GM19438 (cell line): Measurements from ENCODE around the gene KLF12.

Source experiments
- ATAC-seq: cut with Tn5 transposase; IDR thresholded peaks from one replicate; pipeline ENCODE4 v1.9.1; 2021; ENCODE audit warnings: low read depth; ENCODE audit not compliant: unreplicated experiment

KLF12 gene

DNA sequence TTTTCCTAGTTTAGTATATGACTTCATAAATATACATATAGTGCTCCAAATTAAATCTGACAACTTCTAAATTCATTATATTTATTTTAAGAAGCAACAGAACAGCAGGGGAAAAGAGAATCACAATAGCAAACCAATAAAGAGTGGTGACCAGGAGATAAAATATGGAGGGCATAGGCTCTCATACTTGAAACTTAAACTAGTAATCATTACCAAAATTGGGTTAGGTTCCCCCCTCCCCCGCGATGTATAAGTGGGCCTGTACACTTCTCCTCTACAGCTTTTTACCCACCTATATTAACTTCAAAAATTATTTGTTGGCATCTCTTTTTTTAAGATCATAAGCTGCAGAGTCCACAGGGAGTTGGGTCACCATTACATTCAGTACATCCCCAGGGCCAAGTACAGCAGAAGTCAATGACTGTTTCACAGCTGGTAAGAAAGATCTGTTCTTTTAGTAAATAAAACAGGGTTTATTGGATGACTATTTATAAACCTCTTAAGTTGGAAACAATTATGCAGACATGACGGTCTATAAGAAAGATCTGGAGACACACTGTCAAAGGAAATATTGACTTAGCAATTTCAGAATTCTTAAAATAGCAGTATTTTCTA is 29.4 kb downstream of the KLF12 start:
- no peak for ATAC-seq

DNA sequence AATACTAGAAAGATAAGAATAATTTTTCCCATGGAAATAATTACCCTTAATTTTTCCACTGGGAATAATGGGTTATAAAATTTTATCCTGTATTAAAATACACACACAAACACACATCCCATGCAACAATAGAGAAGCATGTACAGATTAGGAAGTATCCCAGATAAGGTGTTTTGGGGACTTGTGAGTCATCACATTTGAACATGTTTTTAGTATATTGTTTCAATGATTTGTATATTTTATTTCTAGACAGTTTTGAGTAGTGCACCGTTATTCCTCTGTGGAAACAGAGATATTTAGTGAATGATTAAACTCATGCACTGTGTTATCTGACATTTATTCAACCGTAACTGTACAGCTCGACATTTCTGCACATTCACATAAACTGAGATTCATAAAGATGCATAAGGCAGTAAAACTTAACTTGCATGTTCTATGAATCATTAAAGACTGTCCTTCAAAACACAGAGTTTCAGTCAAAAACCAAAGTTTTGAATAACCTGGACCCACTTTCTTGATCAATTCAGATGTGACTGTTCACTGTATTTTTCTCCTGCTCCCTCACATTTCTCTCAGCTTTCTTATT is 30.1 kb downstream of the KLF12 start:
- no peak for ATAC-seq

DNA sequence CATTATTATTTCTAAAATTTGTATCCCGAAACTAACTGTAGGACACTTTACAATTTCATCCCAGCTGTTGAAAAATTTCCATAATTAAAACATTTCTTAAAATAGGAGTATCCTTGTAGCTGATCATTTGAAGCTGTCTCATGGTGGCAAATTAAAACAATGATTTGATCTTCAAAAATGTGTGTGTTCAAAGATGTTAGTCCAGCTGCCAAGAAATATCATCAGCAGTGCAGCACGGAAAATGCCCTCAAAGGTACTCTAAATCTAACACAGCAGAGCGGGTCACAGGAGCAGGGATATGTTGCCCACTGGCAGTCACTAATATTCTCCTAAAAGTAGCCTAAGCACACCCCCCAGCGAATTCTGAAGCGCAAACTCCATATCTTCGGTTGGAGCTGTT is 31.0 kb downstream of the KLF12 start:
- no peak for ATAC-seq

DNA sequence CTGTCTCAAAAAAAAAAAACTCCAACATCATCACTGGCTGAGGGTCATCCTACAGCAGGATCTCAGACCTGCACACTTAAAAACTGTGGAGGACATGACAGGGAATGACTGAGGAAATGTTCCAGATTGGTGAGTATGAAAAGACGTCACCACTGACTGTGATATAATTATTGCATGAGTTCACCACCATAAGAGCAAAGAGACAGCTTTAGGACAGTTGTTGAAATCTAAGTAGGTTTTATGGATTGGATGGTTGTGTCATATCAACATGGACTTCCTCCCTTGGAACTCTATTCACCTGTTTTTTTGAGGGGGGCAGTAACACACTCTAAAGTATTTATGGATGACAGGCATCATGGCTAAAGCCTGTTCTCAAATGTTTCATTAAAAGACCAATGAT is 31.5 kb downstream of the KLF12 start:
- ATAC-seq, result no peak

DNA sequence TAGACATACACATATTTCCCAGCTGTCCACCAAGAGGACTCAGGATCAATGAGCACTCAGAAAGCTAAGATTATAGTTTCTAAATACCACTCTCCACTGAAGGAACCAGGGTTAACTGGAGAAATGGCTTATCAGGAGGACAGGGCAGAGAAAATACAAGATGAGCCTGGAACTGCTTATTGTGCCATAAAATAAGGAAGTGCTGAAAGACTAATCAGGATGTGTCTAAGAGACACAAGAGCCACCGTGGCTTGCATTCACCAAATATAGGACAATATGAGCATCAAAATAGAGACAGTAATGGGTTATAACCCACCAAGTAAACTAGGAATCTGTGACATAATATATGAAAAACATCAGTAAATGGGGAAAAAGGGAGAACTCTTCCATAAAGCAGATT is 32.8 kb downstream of the KLF12 start:
- no peak for ATAC-seq

DNA sequence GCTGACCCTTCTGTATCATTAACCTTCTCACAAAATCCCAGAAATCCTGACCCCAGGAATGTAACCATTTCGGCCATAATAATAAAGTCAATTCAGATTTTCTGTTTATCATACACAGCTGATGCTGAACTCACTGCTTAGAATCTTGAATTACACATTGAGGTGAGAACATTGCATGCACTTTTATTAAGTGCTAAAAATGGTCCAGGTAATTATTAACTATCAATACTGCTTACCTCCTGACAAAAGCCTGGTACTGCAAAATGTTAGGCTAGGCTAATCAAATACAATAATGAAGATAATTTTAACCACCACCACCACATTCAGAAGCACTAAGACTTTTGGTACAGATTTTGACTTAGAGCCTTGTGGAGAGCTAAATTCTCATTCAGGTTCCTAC is 36.1 kb downstream of the KLF12 start:
- ATAC-seq, result no peak

DNA sequence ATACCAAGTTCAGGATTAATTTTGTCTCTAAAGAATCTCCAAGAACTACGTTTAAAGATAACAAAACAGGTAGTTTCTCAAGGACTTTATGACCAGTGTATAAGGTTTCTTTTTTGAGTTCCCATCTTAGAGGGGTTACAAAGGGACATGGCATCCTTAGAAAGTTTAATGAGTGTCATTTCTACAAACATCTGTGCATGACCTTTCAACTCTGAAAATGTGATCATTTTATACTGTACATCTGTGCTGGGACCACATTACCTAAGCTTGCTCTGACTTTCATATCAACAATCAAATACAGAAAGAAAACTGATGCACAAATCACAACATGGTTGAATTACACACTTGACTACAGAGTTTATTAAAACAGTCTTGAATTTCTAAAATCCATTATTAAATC is 37.1 kb downstream of the KLF12 start:
- no peak for ATAC-seq

DNA sequence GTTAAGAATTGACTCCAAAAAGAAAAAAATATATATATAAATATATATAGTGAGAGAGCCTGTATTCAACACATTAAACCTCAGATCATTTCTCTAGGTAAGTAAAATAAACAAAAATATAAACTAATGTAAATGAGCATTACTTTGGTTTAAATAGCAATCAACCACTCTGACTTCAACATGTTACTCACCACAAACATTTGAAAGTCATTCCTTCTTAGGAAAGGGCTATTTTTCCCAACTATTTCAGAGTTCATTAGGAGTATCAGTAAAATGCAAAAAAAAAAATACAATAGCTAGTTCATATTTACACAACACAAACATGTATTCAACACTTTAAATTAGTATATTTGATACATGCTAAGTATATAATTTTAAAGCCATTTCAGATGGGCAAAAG is 40.5 kb downstream of the KLF12 start:
- ATAC-seq, result no peak

DNA sequence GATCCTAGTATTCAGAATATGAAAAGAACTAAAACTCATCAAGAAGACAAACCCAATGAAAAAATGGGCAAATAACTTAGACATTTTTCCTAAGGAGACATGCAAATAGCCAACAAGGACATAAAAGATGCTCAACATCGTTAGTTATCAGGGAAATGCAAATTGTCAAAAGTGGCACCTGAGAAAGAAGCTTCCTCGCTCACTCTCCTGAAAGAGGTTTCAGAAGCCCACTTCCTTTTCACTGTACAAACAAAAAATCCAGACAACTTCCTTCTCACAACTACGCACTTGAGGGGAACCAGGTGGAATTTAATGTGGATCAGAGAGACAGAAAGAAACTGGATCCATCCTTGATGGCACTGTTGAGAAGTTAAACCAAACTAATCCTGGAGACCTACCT is 41.5 kb downstream of the KLF12 start:
- ATAC-seq, result no peak

DNA sequence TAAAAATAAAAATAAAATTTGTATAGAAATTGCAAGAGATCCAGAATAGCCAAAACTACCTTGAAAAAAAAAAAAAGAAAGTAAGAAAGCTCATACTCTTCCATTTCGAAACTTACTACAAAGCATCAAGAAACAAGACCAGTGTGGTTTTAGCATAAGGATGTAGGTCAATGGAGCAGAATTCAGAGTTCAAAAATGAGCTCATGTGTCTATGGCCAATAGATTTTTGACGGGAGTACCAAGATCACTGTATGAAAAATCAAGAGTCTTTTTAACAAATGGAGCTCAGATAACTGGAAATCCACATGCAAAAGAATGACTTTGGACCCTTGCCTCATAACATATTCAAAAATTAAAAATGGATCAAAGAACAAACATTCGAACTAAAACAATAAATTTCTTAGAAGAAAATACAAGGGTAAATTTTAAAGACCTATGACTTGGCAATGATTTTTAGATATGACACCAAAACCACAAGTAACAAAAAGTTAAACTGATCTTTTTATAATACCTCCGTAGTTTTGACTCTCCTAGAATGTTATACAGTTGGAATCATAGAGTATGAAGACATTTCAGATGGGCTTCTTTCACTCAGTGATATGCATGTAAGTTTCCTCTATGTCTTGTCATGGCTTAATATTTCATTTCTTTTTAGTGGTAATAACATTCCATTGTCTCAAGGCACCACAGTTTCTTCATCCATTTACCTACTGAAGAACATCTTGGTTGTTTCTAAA is 43.2 kb downstream of the KLF12 start:
- no peak for ATAC-seq

DNA sequence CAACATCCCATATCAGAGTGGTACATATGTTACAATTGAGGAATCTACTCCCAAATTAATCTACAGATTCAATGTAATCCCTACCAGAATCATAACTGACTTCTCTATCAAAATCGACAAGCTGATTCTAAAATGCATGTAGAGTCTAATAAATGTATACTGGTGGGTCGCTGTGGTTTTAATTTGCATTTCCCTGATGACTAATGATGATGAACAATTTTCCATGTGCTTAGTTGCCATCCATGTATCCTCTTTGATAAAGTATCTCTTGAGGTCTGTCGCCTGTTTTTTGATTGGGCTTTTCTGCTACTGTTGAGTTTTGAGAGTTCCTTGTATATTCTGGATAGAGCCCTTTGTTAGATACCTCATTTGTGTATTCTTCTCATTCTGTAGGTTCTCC is 43.8 kb downstream of the KLF12 start:
- no peak for ATAC-seq

DNA sequence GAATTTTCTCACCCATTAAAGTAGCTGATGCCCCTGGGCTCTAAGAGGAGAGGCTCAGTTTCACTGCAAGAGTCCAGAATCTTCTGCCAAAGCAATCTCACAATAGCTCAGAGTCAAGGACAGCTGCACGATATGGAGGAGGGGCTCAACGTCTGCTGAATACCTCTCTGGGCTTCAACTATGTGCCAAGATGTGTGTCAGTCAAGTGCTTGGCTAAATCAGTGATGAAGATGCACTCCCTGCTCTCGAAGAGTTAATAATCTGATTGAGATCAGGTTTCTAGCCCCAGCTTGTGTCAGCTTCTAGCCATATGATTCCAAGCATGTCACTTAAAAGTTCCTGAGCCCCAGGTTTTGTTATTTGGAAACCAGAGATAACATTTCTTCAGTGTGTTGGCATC is 46.8 kb downstream of the KLF12 start:
- no peak for ATAC-seq
